SK-N-SH (cell line): ENCODE results near the gene TAS1R1. TPM values are rescaled to one million over a fixed set of nuclear protein-coding genes. Genes with fewer than 3 reads are reported as not detected.

Experiments
- CTCF ChIA-PET: fragments of 300-600, 350-600 bp; formaldehyde crosslinking; extraction: SDS; loops from one replicate; lab custom pipeline; 2021; lab: Yijun Ruan, JAX
- POLR2A ChIA-PET: fragments of 350-600 bp; sonication (Branson Sonifier 250); formaldehyde crosslinking; extraction: SDS; loops from one replicate; lab custom pipeline; 2020; ENCODE audit warnings: antibody characterized with exemption, inconsistent platforms; lab: Yijun Ruan, JAX
- DNase-seq: peaks from one replicate; pipeline ENCODE4 v3.0.0; 2012
- H2AFZ ChIP-seq: fragments of 200-600 bp; sonication (generic); 2 replicates; pipeline ENCODE4 v1.8.1; 2016; ENCODE audit warnings: antibody characterized with exemption, mild to moderate bottlenecking, low read depth
- H3F3A ChIP-seq: fragments of 200-600 bp; sonication (generic); replicated peaks from 2 replicates; pipeline ENCODE3; 2016; ENCODE audit warnings: antibody characterized with exemption, mild to moderate bottlenecking; ENCODE audit not compliant: insufficient read depth
- H3K27ac ChIP-seq, 2 experiments: fragments of 200-500 bp in 1 of 2; fragments of 200-600 bp in 1 of 2; sonication (Bioruptor generic) in 1 of 2; sonication (generic), shearing (Covaris generic) in 1 of 2; 2 replicates each; pipeline versions ENCODE4 v1.5.1 to v1.6.1; 2014 to 2016; ENCODE audit warnings: low read depth in 2 of 2, inconsistent platforms in 1 of 2, low read length in 1 of 2, mild to moderate bottlenecking in 1 of 2, mixed read lengths in 1 of 2
- H3K27me3 ChIP-seq: fragments of 200-600 bp; sonication (generic), shearing (Covaris generic); 2 replicates; pipeline ENCODE4 v1.6.1; 2016; ENCODE audit warnings: mixed run types; ENCODE audit not compliant: insufficient read depth
- H3K36me3 ChIP-seq, 2 experiments: fragments of 200-500 bp in 1 of 2; fragments of 200-600 bp in 1 of 2; sonication (Bioruptor generic) in 1 of 2; sonication (generic) in 1 of 2; replicated peaks in 1 of 2; 2 replicates each; pipeline versions ENCODE3 to v1.5.1; 2014 to 2016; ENCODE audit warnings: low read length in 1 of 2, mild to moderate bottlenecking in 1 of 2; ENCODE audit not compliant: insufficient read depth in 2 of 2, control insufficient read depth in 1 of 2
- H3K4me1 ChIP-seq, 2 experiments: fragments of 200-500 bp in 1 of 2; fragments of 200-600 bp in 1 of 2; sonication (Bioruptor generic) in 1 of 2; sonication (generic), shearing (Covaris generic) in 1 of 2; 2 replicates each; pipeline versions ENCODE4 v1.5.1 to v1.6.1; 2014 to 2016; ENCODE audit warnings: low read depth in 1 of 2, low read length in 1 of 2, mixed run types in 1 of 2; ENCODE audit not compliant: insufficient read depth in 2 of 2, control insufficient read depth in 1 of 2
- H3K4me2 ChIP-seq: fragments of 200-600 bp; sonication (generic), shearing (Covaris generic); 2 replicates; pipeline ENCODE4 v1.6.1; 2017; ENCODE audit warnings: mixed run types
- H3K4me3 ChIP-seq, 2 experiments: fragments of 200-500 bp in 1 of 2; fragments of 200-600 bp in 1 of 2; sonication (Bioruptor generic) in 1 of 2; sonication (generic), shearing (Covaris generic) in 1 of 2; 2 replicates each; pipeline versions ENCODE4 v1.5.1 to v1.8.1; 2014 to 2016; ENCODE audit warnings: low read depth in 2 of 2, inconsistent platforms in 1 of 2, low read length in 1 of 2, mild to moderate bottlenecking in 1 of 2, mixed read lengths in 1 of 2, moderate library complexity in 1 of 2
- H3K79me2 ChIP-seq: fragments of 200-600 bp; sonication (generic); 2 replicates; pipeline ENCODE4 v1.8.1; 2017; ENCODE audit warnings: mild to moderate bottlenecking; ENCODE audit not compliant: insufficient read depth
- H3K9ac ChIP-seq: fragments of 200-600 bp; sonication (generic); 2 replicates; pipeline ENCODE4 v1.6.1; 2017; ENCODE audit warnings: mixed run types
- H3K9me2 ChIP-seq: fragments of 200-600 bp; sonication (generic); 2 replicates; pipeline ENCODE4 v1.6.1; 2017; ENCODE audit warnings: mixed run types
- H3K9me3 ChIP-seq: fragments of 200-600 bp; sonication (generic); 2 replicates; pipeline ENCODE4 v1.6.1; 2017; ENCODE audit warnings: mixed run types, mild to moderate bottlenecking, moderate library complexity
- H4K20me1 ChIP-seq: fragments of 200-600 bp; sonication (generic); 2 replicates; pipeline ENCODE4 v1.6.1; 2017; ENCODE audit warnings: mild to moderate bottlenecking, mixed run types; ENCODE audit not compliant: insufficient read depth
- CHD2 ChIP-seq: fragments of 150-350 bp; IDR thresholded peaks from 2 replicates; pipeline ENCODE4 v1.6.1; 2018; ENCODE audit warnings: low read length; ENCODE audit not compliant: partially characterized antibody
- ELF1 ChIP-seq: IDR thresholded peaks from 2 replicates; pipeline ENCODE4 v1.4.0; 2012
- EZH2phosphoT487 ChIP-seq: fragments of 200-600 bp; sonication (generic); IDR thresholded peaks from 2 replicates; pipeline ENCODE4 v1.6.1; 2017; ENCODE audit warnings: low read depth, mixed run types, mild to moderate bottlenecking, antibody characterized with exemption, moderate library complexity, borderline replicate concordance
- FOSL2 ChIP-seq: IDR thresholded peaks from 2 replicates; pipeline ENCODE4 v1.4.0; 2012; ENCODE audit warnings: low read depth, mild to moderate bottlenecking, moderate library complexity, borderline replicate concordance
- GABPA ChIP-seq: IDR thresholded peaks from 2 replicates; pipeline ENCODE4 v1.4.0; 2012; ENCODE audit warnings: low read depth, mild to moderate bottlenecking
- JUND ChIP-seq: IDR thresholded peaks from 2 replicates; pipeline ENCODE4 v1.4.0; 2012
- MAX ChIP-seq: IDR thresholded peaks from 2 replicates; pipeline ENCODE4 v1.4.0; 2012; ENCODE audit warnings: low read depth
- NFIC ChIP-seq: IDR thresholded peaks from 2 replicates; pipeline ENCODE4 v1.4.0; 2012; ENCODE audit warnings: borderline replicate concordance
- RAD21 ChIP-seq: IDR thresholded peaks from 2 replicates; pipeline ENCODE4 v1.6.1; 2012; ENCODE audit warnings: mild to moderate bottlenecking, low read length
- RXRA ChIP-seq: IDR thresholded peaks from 2 replicates; pipeline ENCODE4 v1.4.0; 2012; ENCODE audit warnings: low read depth, mild to moderate bottlenecking, borderline replicate concordance
- SIN3A ChIP-seq: IDR thresholded peaks from 2 replicates; pipeline ENCODE4 v1.6.1; 2012; ENCODE audit warnings: low read depth, mild to moderate bottlenecking, low read length, moderate library complexity, borderline replicate concordance
- SMC3 ChIP-seq: IDR thresholded peaks from 2 replicates; pipeline ENCODE4 v1.6.1; 2012; ENCODE audit warnings: low read depth, low read length, improper control_type of control experiment
- TCF12 ChIP-seq: IDR thresholded peaks from 2 replicates; pipeline ENCODE4 v1.4.0; 2012
- USF1 ChIP-seq: IDR thresholded peaks from 2 replicates; pipeline ENCODE4 v1.4.0; 2012; ENCODE audit warnings: low read depth, borderline replicate concordance
- YY1 ChIP-seq: IDR thresholded peaks from 2 replicates; pipeline ENCODE4 v1.4.0; 2012; ENCODE audit warnings: low read depth, mild to moderate bottlenecking
- WGBS: methylation state at CpG from one replicate; pipeline ENCODE4 v1.1.6; 2017; ENCODE audit warnings: low lambda C conversion rate; 5-methylcytosine and 5-hydroxymethylcytosine counted together
- polyA plus RNA-seq, 3 experiments: library from polyadenylated mRNA; depleted of rRNA; stranded (reverse); fragments of >200 nt; gene quantifications; 2 replicates each; pipeline ENCODE4 v1.2.3, GENCODE V29; 2012
- TF ChIP-seq, protein P1 (sequence below): IDR thresholded peaks from 2 replicates; pipeline ENCODE4; 2012
- TF ChIP-seq, protein P2 (sequence below): fragments of 150-350 bp; IDR thresholded peaks from 2 replicates; pipeline ENCODE4 v1.6.1; 2016; ENCODE audit warnings: mild to moderate bottlenecking, low read depth, low read length
- TF ChIP-seq, protein P3 (sequence below): fragments of 150-350 bp; IDR thresholded peaks from 2 replicates; pipeline ENCODE4 v1.6.1; 2017; ENCODE audit warnings: antibody characterized with exemption, low read length, low read depth, borderline replicate concordance
- TF ChIP-seq, protein P4 (sequence below): fragments of 200-600 bp; sonication (generic); IDR thresholded peaks from 2 replicates; pipeline ENCODE4 v1.6.1; 2017; ENCODE audit warnings: antibody characterized with exemption, mild to moderate bottlenecking, moderate library complexity
- TF ChIP-seq, protein P5 (sequence below): IDR thresholded peaks from 2 replicates; pipeline ENCODE4 v1.6.1; 2012; ENCODE audit warnings: mild to moderate bottlenecking, low read depth, low read length, moderate library complexity

The TAS1R1 gene
- polyA plus RNA-seq, 1 of the 3 experiments (the other 2 are of a cell fraction): not detected

- TF ChIP-seq, protein P1, sequence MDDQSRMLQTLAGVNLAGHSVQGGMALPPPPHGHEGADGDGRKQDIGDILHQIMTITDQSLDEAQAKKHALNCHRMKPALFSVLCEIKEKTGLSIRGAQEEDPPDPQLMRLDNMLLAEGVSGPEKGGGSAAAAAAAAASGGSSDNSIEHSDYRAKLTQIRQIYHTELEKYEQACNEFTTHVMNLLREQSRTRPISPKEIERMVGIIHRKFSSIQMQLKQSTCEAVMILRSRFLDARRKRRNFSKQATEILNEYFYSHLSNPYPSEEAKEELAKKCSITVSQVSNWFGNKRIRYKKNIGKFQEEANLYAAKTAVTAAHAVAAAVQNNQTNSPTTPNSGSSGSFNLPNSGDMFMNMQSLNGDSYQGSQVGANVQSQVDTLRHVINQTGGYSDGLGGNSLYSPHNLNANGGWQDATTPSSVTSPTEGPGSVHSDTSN: no peak
- no peak for TF ChIP-seq YY1
- TF ChIP-seq MAX: no peak
- no peak for TF ChIP-seq SMC3
- TF ChIP-seq, protein P2, sequence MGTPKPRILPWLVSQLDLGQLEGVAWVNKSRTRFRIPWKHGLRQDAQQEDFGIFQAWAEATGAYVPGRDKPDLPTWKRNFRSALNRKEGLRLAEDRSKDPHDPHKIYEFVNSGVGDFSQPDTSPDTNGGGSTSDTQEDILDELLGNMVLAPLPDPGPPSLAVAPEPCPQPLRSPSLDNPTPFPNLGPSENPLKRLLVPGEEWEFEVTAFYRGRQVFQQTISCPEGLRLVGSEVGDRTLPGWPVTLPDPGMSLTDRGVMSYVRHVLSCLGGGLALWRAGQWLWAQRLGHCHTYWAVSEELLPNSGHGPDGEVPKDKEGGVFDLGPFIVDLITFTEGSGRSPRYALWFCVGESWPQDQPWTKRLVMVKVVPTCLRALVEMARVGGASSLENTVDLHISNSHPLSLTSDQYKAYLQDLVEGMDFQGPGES: no peak
- TF ChIP-seq EZH2phosphoT487: no peak
Measured at GRCh38 chr1:6538956-6539355, 16.2 kb upstream of the TAS1R1 start (continued).

GRCh38 chr1:6544831-6545230, 10.3 kb upstream of the TAS1R1 start:
- CTCF ChIA-PET: no interaction called here
- no peaks in the 10 kb centered on the region for H4K20me1 ChIP-seq
- no peak for DNase-seq
- 31% methylated on average over 3 of the region's 3 CpGs for WGBS
- H3K9me2 ChIP-seq: no peaks in the 10 kb centered on the region
- H3K79me2 ChIP-seq: peaks cover 15% of the 10 kb centered on the region; the same call in 1 of the 2 replicates
- no peak overlapping the region for H2AFZ ChIP-seq
- H3K27ac ChIP-seq: peak overlapping the region in 1 of 2 experiments; percentile 85; a peak in 2 of 4 replicates
- 0 out of 4 replicates have a peak, but pooled peaks cover 0 to 7% of the 10 kb centered on the region in 2 experiments for H3K4me1 ChIP-seq
- H3K9me3 ChIP-seq: no peaks in the 10 kb centered on the region
- H3K4me3 ChIP-seq: no peak overlapping the region
- POLR2A ChIA-PET: no interaction called here
- H3K4me2 ChIP-seq: peak overlapping the region; percentile 59; the same call in 1 of the 2 replicates
- peaks cover 39 to 40% of the 10 kb centered on the region in 2 experiments for H3K36me3 ChIP-seq
- peak overlapping the region; percentile 32; the same call in 1 of the 2 replicates for H3K9ac ChIP-seq
- H3K27me3 ChIP-seq: no peaks in the 10 kb centered on the region
- peaks cover 33% of the 10 kb centered on the region for H3F3A ChIP-seq
- TF ChIP-seq SIN3A (no peak), YY1 (no peak), CHD2 (no peak), EZH2phosphoT487 (no peak), JUND (peak; percentile 76), RXRA (no peak), FOSL2 (peak; percentile 77), NFIC (peak; percentile 15; the same call in 1 of the 2 replicates), TCF12 (peak; percentile 53; the same call in 1 of the 2 replicates), RAD21 (no peak), ELF1 (no peak), USF1 (no peak), GABPA (no peak)
- TF ChIP-seq, protein P3, sequence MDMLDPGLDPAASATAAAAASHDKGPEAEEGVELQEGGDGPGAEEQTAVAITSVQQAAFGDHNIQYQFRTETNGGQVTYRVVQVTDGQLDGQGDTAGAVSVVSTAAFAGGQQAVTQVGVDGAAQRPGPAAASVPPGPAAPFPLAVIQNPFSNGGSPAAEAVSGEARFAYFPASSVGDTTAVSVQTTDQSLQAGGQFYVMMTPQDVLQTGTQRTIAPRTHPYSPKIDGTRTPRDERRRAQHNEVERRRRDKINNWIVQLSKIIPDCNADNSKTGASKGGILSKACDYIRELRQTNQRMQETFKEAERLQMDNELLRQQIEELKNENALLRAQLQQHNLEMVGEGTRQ: no peak
- TF ChIP-seq, protein P4, sequence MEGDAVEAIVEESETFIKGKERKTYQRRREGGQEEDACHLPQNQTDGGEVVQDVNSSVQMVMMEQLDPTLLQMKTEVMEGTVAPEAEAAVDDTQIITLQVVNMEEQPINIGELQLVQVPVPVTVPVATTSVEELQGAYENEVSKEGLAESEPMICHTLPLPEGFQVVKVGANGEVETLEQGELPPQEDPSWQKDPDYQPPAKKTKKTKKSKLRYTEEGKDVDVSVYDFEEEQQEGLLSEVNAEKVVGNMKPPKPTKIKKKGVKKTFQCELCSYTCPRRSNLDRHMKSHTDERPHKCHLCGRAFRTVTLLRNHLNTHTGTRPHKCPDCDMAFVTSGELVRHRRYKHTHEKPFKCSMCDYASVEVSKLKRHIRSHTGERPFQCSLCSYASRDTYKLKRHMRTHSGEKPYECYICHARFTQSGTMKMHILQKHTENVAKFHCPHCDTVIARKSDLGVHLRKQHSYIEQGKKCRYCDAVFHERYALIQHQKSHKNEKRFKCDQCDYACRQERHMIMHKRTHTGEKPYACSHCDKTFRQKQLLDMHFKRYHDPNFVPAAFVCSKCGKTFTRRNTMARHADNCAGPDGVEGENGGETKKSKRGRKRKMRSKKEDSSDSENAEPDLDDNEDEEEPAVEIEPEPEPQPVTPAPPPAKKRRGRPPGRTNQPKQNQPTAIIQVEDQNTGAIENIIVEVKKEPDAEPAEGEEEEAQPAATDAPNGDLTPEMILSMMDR: no peak
- TF ChIP-seq, protein P5, sequence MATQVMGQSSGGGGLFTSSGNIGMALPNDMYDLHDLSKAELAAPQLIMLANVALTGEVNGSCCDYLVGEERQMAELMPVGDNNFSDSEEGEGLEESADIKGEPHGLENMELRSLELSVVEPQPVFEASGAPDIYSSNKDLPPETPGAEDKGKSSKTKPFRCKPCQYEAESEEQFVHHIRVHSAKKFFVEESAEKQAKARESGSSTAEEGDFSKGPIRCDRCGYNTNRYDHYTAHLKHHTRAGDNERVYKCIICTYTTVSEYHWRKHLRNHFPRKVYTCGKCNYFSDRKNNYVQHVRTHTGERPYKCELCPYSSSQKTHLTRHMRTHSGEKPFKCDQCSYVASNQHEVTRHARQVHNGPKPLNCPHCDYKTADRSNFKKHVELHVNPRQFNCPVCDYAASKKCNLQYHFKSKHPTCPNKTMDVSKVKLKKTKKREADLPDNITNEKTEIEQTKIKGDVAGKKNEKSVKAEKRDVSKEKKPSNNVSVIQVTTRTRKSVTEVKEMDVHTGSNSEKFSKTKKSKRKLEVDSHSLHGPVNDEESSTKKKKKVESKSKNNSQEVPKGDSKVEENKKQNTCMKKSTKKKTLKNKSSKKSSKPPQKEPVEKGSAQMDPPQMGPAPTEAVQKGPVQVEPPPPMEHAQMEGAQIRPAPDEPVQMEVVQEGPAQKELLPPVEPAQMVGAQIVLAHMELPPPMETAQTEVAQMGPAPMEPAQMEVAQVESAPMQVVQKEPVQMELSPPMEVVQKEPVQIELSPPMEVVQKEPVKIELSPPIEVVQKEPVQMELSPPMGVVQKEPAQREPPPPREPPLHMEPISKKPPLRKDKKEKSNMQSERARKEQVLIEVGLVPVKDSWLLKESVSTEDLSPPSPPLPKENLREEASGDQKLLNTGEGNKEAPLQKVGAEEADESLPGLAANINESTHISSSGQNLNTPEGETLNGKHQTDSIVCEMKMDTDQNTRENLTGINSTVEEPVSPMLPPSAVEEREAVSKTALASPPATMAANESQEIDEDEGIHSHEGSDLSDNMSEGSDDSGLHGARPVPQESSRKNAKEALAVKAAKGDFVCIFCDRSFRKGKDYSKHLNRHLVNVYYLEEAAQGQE: no peak
- TF ChIP-seq, protein P1: peak; percentile 63
